Urothelium cell line (cell line): Measurements from ENCODE around the gene TAF6L.
"Not testable (repeated sequence)": the region's sequence is repeated elsewhere in the genome, so short reads cannot be mapped to it uniquely, and the experiment has no call there.

Experiments
- DNase-seq: peaks from one replicate; pipeline ENCODE4 v3.0.0; 2011; ENCODE audit warnings: low spot score, mixed read lengths
- FAIRE-seq: peaks from 2 replicates; lab custom pipeline; 2011; peaks lifted over from hg19 to GRCh38; lab: Jason Lieb, UNC

Gene TAF6L

GRCh38 chr11:62771144-62772021 lies at the start of gene TAF6L:
Gene TAF6L (plus strand): TSS chr11:62771396. CDS start chr11:62775784, 4,388 bp downstream.
- DNase-seq (peak; percentile 97), FAIRE-seq (peak; percentile 58)

GRCh38 chr11:62721994-62722393 lies 49.2 kb upstream of the TAF6L start:
- FAIRE-seq (no peak), DNase-seq (no peak)

GRCh38 chr11:62724171-62724570 lies 47.0 kb upstream of the TAF6L start:
- FAIRE-seq (no peak), DNase-seq (no peak)

- DNase-seq (no peak), FAIRE-seq (no peak)
Measured at GRCh38 chr11:62725646-62726045, 45.5 kb upstream of the TAF6L start.

- FAIRE-seq (no peak), DNase-seq (no peak)
Measured at GRCh38 chr11:62726156-62726914, 44.9 kb upstream of the TAF6L start.

GRCh38 chr11:62726915-62727164 lies 44.4 kb upstream of the TAF6L start:
- FAIRE-seq, result no peak
- DNase-seq, result no peak

- FAIRE-seq, result peak; percentile 40
Measured at GRCh38 chr11:62727165-62727871, 43.9 kb upstream of the TAF6L start, which contains the start of gene HNRNPUL2. Gene HNRNPUL2 (minus strand): TSS chr11:62727457. CDS start chr11:62727156, 301 bp downstream.

GRCh38 chr11:62727872-62728170 lies 43.4 kb upstream of the TAF6L start:
- DNase-seq (peak; percentile 90), FAIRE-seq (no peak)

More at GRCh38 chr11:62727165-62727871, 43.9 kb upstream of the TAF6L start, which contains the start of gene HNRNPUL2:
- peak; percentile 98 for DNase-seq

GRCh38 chr11:62728171-62728988 lies 42.8 kb upstream of the TAF6L start, which contains the start of gene TTC9C:
Gene TTC9C (plus strand): TSS chr11:62728486. CDS start chr11:62728849, 363 bp downstream.
- FAIRE-seq (no peak), DNase-seq (peak; percentile 86)

- not testable (repeated sequence) for FAIRE-seq, DNase-seq
Measured at GRCh38 chr11:62730076-62730475, 41.1 kb upstream of the TAF6L start.

- no peak for DNase-seq
- no peak for FAIRE-seq
Measured at GRCh38 chr11:62732830-62733229, 38.4 kb upstream of the TAF6L start.

- FAIRE-seq (no peak), DNase-seq (no peak)
Measured at GRCh38 chr11:62737196-62737595, 34.0 kb upstream of the TAF6L start.

- DNase-seq (no peak), FAIRE-seq (no peak)
Measured at GRCh38 chr11:62747475-62748160, 23.6 kb upstream of the TAF6L start.

GRCh38 chr11:62749931-62750330 lies 21.3 kb upstream of the TAF6L start:
- DNase-seq, FAIRE-seq: not testable (repeated sequence)

- no peak for FAIRE-seq
Measured at GRCh38 chr11:62752177-62752785, 18.9 kb upstream of the TAF6L start.

GRCh38 chr11:62752994-62753735 lies 18.0 kb upstream of the TAF6L start:
- DNase-seq (no peak), FAIRE-seq (no peak)

More at GRCh38 chr11:62752177-62752785, 18.9 kb upstream of the TAF6L start:
- DNase-seq, result no peak

- FAIRE-seq, result peak; percentile 35
- peak; percentile 96 for DNase-seq
Measured at GRCh38 chr11:62753736-62754603, 17.2 kb upstream of the TAF6L start, which contains the start of gene ZBTB3. Gene ZBTB3 (minus strand): TSS chr11:62754160. CDS start chr11:62753664, 496 bp downstream.
